AG04450 (cell line): ENCODE data around the gene NMT1. TPM values are rescaled to one million over a fixed set of nuclear protein-coding genes. Genes with fewer than 3 reads are reported as not detected.
A peak's percentile ranks its signal among the peaks of the same experiment; 100 is the strongest.

Source experiments
- CTCF ChIA-PET: fragments of 300-600, 350-600 bp; formaldehyde crosslinking; extraction: SDS; loops from one replicate; lab custom pipeline; 2022; ENCODE audit warnings: antibody characterized with exemption, inconsistent platforms; lab: Charles Lee
- POLR2A ChIA-PET: fragments of 350-600 bp; formaldehyde crosslinking; extraction: SDS; loops from one replicate; lab custom pipeline; 2021; ENCODE audit warnings: antibody characterized with exemption, inconsistent platforms; lab: Yijun Ruan, JAX
- DNase-seq: peaks from one replicate; pipeline ENCODE4 v3.0.0-alpha.2; 2011; ENCODE audit warnings: low read depth, low spot score
- H3K27ac ChIP-seq: one replicate; pipeline ENCODE4 v1.5.1; 2012; ENCODE audit warnings: low read depth, low read length, control low read depth
- H3K27me3 ChIP-seq: one replicate; pipeline ENCODE4 v1.6.0; 2012; ENCODE audit warnings: low read length; ENCODE audit not compliant: control insufficient read depth, insufficient read depth
- H3K4me3 ChIP-seq: 2 replicates; pipeline ENCODE4 v1.5.1; 2011; ENCODE audit warnings: mild to moderate bottlenecking, low read depth, low read length, control low read depth
- H3K9me3 ChIP-seq: 2 replicates; pipeline ENCODE4 v1.5.1; 2012; ENCODE audit warnings: low read length; ENCODE audit not compliant: control insufficient read depth, insufficient read depth
- polyA plus RNA-seq: library from polyadenylated mRNA; depleted of rRNA; stranded (reverse); fragments of >200 nt; gene quantifications from 2 replicates; pipeline ENCODE4 v1.2.3, GENCODE V29; 2011
- TF ChIP-seq, protein P1 (sequence below): IDR thresholded peaks from 2 replicates; pipeline ENCODE4 v1.5.1; 2011; ENCODE audit warnings: low read depth, low read length, control low read depth, inconsistent platforms

The NMT1 gene
- polyA plus RNA-seq, 1 experiment, result 63.6 TPM

- Histone ChIP-seq H3K27ac (no peak overlapping the region), H3K4me3 (no peak overlapping the region), H3K9me3 (no peaks in the 10 kb centered on the region), H3K27me3 (no peaks in the 10 kb centered on the region)
- DNase-seq, result no peak
- ChIA-PET POLR2A (no interaction called here), CTCF (interaction anchor here (2.3 kb wide), 1 partner anchor 8 kb away, joined by 14 read pairs; no protein-coding TSS in a partner anchor)
- TF ChIP-seq, protein P1, sequence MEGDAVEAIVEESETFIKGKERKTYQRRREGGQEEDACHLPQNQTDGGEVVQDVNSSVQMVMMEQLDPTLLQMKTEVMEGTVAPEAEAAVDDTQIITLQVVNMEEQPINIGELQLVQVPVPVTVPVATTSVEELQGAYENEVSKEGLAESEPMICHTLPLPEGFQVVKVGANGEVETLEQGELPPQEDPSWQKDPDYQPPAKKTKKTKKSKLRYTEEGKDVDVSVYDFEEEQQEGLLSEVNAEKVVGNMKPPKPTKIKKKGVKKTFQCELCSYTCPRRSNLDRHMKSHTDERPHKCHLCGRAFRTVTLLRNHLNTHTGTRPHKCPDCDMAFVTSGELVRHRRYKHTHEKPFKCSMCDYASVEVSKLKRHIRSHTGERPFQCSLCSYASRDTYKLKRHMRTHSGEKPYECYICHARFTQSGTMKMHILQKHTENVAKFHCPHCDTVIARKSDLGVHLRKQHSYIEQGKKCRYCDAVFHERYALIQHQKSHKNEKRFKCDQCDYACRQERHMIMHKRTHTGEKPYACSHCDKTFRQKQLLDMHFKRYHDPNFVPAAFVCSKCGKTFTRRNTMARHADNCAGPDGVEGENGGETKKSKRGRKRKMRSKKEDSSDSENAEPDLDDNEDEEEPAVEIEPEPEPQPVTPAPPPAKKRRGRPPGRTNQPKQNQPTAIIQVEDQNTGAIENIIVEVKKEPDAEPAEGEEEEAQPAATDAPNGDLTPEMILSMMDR, result no peak
Observed at GRCh38 chr17:45029758-45030423, 31.2 kb upstream of the NMT1 start.

GRCh38 chr17:45030733-45031132, 30.4 kb upstream of the NMT1 start:
- TF ChIP-seq, protein P1, result no peak
- POLR2A ChIA-PET, result interaction anchor here (1.2 kb wide), 1 partner anchor 10 kb away, joined by 3 read pairs; no protein-coding TSS in a partner anchor
- CTCF ChIA-PET, result interaction anchor here (0.9 to 2.3 kb wide), 3 partner anchors 9 to 110 kb away, joined by 4 to 14 read pairs (median 4); partner anchors contain the start of gene ACBD4
- H3K27ac ChIP-seq, result no peak overlapping the region
- H3K27me3 ChIP-seq, result no peaks in the 10 kb centered on the region
- H3K9me3 ChIP-seq, result no peaks in the 10 kb centered on the region
- H3K4me3 ChIP-seq, result no peak overlapping the region
- no peak for DNase-seq

DNA sequence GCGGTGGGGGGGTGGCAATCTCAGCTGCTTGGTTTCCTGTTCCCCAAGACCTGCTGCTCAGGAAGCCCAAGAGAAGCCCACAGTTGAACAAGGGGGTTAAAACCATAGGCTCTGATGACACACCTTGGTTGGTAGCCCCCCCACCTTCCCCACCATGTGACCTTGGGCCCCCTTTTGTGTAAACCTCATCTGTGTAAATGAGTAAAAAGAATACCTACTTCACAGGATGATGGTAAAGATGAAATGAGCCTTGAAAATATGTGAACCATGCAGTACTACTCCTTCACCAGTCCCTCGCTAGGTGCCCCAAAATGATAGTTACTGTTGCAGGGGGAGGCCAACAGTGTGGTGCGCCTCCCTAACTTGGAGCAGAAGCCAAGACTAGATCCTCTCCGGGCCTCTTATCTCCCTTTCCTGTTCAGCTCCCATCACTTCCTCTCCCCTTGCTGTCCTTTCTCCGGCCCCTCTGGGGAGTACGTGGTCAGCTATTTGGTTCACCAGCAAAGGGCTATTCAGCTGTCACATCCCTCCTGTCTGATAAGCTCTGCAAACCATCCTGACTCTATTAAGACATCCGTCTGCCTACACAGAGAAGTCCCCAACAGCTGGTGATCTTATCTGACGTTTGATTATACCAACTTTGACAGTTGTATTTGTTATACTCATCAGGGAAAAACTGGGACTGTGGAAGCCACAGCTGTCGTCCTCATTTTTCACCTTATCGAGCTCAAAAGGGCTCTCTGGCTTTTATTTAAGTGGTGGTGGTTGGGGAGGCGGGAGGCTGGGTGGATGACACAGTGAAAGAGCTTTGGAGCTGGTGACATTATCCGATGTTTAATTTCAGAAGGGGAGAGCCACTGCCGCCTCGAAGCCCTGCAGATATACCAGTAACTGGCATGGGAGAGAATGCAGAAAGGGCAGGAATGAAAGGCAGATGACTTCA, 29.6 kb upstream of the NMT1 start:
- ChIA-PET CTCF (interaction anchor here (0.6 to 2.3 kb wide), 7 partner anchors 8 to 256 kb away, joined by 3 to 14 read pairs (median 4); partner anchors contain the start of gene ACBD4), POLR2A (interaction anchor here (0.6 to 1.3 kb wide), 5 partner anchors 11 to 122 kb away, joined by 3 to 7 read pairs (median 5); partner anchors contain the start of gene HEXIM1)
- DNase-seq, result no peak

DNA sequence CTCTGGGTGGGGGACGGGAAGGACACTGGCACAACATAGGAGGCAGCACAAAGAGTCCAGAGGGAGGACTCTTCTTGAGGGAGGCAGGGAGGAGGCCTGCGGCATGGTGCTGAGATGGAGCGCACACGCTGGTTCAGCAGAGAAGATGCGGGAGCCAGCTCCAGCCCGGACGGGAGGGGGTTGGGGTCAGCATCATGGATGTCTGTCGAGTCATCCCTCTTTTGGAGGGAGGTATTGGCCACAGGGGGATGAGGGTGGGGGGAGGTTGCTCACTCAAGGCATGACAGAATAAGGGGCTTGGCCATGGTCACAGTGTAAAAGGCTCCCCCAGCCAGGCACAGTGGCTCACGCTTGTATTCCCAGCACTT, 29.0 kb upstream of the NMT1 start:
- no peak for DNase-seq
- ChIA-PET CTCF (interaction anchor here (0.6 to 2.3 kb wide), 5 partner anchors 10 to 257 kb away, joined by 4 to 14 read pairs (median 4); no protein-coding TSS in a partner anchor), POLR2A (interaction anchor here (1.1 to 1.3 kb wide), 2 partner anchors 116 to 123 kb away, joined by 3 to 5 read pairs; partner anchors contain the start of gene HEXIM1)
- Histone ChIP-seq H3K27me3 (no peaks in the 10 kb centered on the region), H3K27ac (peak overlapping the region; percentile 31), H3K4me3 (no peak overlapping the region), H3K9me3 (no peaks in the 10 kb centered on the region)
- TF ChIP-seq, protein P1, result no peak

More for the DNA sequence above, 29.6 kb upstream of the NMT1 start:
- H3K4me3 ChIP-seq, result no peak overlapping the region
- TF ChIP-seq, protein P1, result no peak
- no peaks in the 10 kb centered on the region for H3K27me3 ChIP-seq
- no peaks in the 10 kb centered on the region for H3K9me3 ChIP-seq
- peak overlapping the region; percentile 31 for H3K27ac ChIP-seq
